ENCODE measurements around the gene NPAS3. TPM values are rescaled to one million over a fixed set of nuclear protein-coding genes. Genes with fewer than 3 reads are reported as not detected.

NPAS3 gene
- total and polyA plus RNA-seq, 2 of the 13 experiments (the other 11 are each of a cell fraction or from before 2014, with no cell fraction given), result not detected

GRCh38 chr14:33376510-33376909, 437.8 kb downstream of the NPAS3 start:
- no peak overlapping the region for H2AFZ ChIP-seq (ENCODE audit: low read length)
- no peaks in the 10 kb centered on the region for H3K4me1 ChIP-seq (ENCODE audit: insufficient read depth, low read length)
- H3K4me2 ChIP-seq (ENCODE audit: low read depth, low read length), result no peak overlapping the region
- FAIRE-seq (no peak), DNase-seq (ENCODE audit: low spot score) (no peak), ATAC-seq (no peak)
- no peak overlapping the region for H3K4me3 ChIP-seq (replicated peaks in 1 of 3; ENCODE audit: insufficient read depth in 1 of 3, low read depth in 2 of 3, low read length in 3 of 3)
- no peak overlapping the region for H3K9ac ChIP-seq (ENCODE audit: insufficient read depth, low read depth, low read length)
- H3K36me3 ChIP-seq (replicated peaks in 1 of 2; ENCODE audit: control insufficient read depth in 1 of 2, insufficient read depth in 2 of 2, low read length in 2 of 2), result no peaks in the 10 kb centered on the region
- POLR2A ChIA-PET, result no interaction called here
- in situ Hi-C loops (cut with HindIII; ENCODE audit: extremely low pct_ligation_motif_present, low pct_unique_long_range_greater_than_20kb), result no loop called here
- CTCF ChIA-PET (ENCODE audit: low intra/inter-chr PET ratio, low total read pairs), result no interaction called here
- no TSS peak for BruUV-seq (replicated peaks)
- H4K20me1 ChIP-seq (ENCODE audit: insufficient read depth, low read length), result no peaks in the 10 kb centered on the region
- H3K27ac ChIP-seq (ENCODE audit: extremely low read length, insufficient read depth, low read length), result no peak overlapping the region
- no peaks in the 10 kb centered on the region for H3K27me3 ChIP-seq (ENCODE audit: control insufficient read depth in 1 of 2, insufficient read depth in 2 of 2, low read length in 2 of 2)
- WGBS (ENCODE audit: low lambda C conversion rate), result 2% methylated on average over 3 of the region's 3 CpGs
- intact Hi-C loops (cut with micrococcal nuclease; ENCODE audit: unreplicated experiment), result loop anchor here (10.0 kb wide), 1 partner anchor 1108 kb away; no protein-coding TSS in a partner anchor
- no peaks in the 10 kb centered on the region for H3K9me3 ChIP-seq (ENCODE audit: low read length)
- TF ChIP-seq SIX4 (CRISPR knock-in tag; IDR thresholded peaks at IDR 0.05) (no peak), HOXA7 (CRISPR knock-in tag; IDR thresholded peaks at IDR 0.05) (no peak), ZNF564 (CRISPR knock-in tag; IDR thresholded peaks at IDR 0.05) (no peak), ZNF383 (CRISPR knock-in tag; IDR thresholded peaks at IDR 0.05; ENCODE audit: borderline replicate concordance) (no peak), ZNF678 (CRISPR knock-in tag; IDR thresholded peaks at IDR 0.05) (no peak), ZNF572 (CRISPR knock-in tag; IDR thresholded peaks at IDR 0.05) (no peak), TBP (CRISPR knock-in tag; IDR thresholded peaks at IDR 0.05) (no peak), TP53 (CRISPR knock-in tag; conservative IDR thresholded peaks at IDR 0.05) (no peak), ZNF12 (CRISPR knock-in tag; IDR thresholded peaks at IDR 0.05) (no peak), KLF15 (CRISPR knock-in tag; IDR thresholded peaks at IDR 0.05; ENCODE audit: borderline replicate concordance) (no peak), MAX (IDR thresholded peaks at IDR 0.05) (no peak), U2AF1 (optimal IDR thresholded peaks at IDR 0.05; ENCODE audit: low read depth, low read length) (no peak), NKX3-1 (CRISPR knock-in tag; IDR thresholded peaks at IDR 0.05) (no peak), ZNF609 (CRISPR knock-in tag; IDR thresholded peaks at IDR 0.05; ENCODE audit: borderline replicate concordance) (no peak), ZNF414 (CRISPR knock-in tag; IDR thresholded peaks at IDR 0.05) (no peak), FOXP1 (IDR thresholded peaks at IDR 0.05) (no peak), FOXP1 (CRISPR knock-in tag; IDR thresholded peaks at IDR 0.05) (no peak), ZBTB14 (CRISPR knock-in tag; IDR thresholded peaks at IDR 0.05) (no peak), PLRG1 (conservative IDR thresholded peaks at IDR 0.05) (no peak), DR1 (CRISPR knock-in tag; IDR thresholded peaks at IDR 0.05) (no peak)
- no peaks in the 10 kb centered on the region for H3K79me2 ChIP-seq (ENCODE audit: insufficient read depth, low read length)

Data from HepG2 (cell line).